HG02763 (cell line): ENCODE measurements around the gene FJX1.
"Not testable (repeated sequence)": the region's sequence is repeated elsewhere in the genome, so short reads cannot be mapped to it uniquely, and the experiment has no call there.

Experiments
- ATAC-seq: cut with Tn5 transposase; IDR thresholded peaks from one replicate; pipeline ENCODE4 v1.9.1; 2021; ENCODE audit warnings: mild to moderate bottlenecking, moderate library complexity; ENCODE audit not compliant: unreplicated experiment

FJX1 gene

DNA sequence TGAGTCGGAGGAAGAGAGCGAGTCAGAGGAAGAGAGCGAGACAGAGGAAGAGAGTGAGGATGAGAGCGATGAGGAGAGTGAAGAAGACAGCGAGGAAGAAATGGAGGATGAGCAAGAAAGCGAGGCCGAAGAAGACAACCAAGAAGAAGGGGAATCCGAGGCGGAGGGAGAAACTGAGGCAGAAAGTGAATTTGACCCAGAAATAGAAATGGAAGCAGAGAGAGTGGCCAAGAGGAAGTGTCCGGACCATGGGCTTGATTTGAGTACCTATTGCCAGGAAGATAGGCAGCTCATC is 45.1 kb downstream of the FJX1 start:
- no peak for ATAC-seq

GRCh38 chr11:35664977-35665441 is 46.7 kb downstream of the FJX1 start:
- ATAC-seq, result no peak

DNA sequence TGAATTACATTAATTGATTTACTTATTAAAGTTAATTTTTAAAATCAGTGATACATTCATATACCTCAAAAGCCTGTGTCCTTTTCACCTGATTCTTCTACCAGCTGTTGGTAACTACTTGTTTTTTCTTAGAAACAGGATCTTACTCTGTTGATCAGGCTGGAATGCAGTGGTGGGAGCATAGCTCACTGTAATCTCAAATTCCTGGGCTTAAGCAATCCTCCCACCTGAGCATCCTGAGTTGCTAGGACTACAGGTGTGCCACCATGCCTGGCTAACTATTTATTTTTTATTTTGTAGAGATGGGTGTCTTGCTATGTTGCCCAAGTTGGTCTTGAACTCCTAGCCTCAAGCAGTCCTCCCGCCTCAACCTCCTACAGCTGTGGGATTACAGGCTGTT is 49.0 kb downstream of the FJX1 start:
- ATAC-seq, result no peak

DNA sequence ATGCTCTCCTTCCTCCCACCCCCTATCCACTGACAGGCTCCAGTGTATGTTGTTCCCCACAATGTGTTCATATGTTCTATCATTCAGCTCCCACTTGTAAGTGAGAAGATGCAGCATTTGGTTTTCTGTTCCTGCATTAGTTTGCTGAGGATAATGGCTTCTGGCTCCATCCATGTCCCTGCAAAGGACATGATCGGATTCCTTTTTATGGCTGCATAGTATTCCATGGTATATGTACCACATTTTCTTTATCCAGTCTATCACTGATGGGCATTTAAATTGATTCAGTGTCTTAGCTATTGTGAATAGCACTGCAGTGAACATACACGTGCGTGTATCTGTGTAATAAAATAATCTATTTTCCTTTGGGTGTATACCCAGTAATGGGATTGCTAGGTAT is 50.1 kb downstream of the FJX1 start:
- ATAC-seq, result not testable (repeated sequence)
